Natural killer cell (primary cell): Measurements from ENCODE around the gene CLPX. TPM values are rescaled to one million over a fixed set of nuclear protein-coding genes. Genes with fewer than 3 reads are reported as not detected.

Source experiments
- ATAC-seq, 3 donors: fragments of 150-1000 bp in 2 of 3; fragments of 200-7000 bp in 1 of 3; cut with Tn5 transposase; 1 replicate in 1 of 3; 2 replicates in 2 of 3; pipeline ENCODE4 v1.10.0; 2021; ENCODE audit warnings: mild to moderate bottlenecking in 2 of 3, moderate library complexity in 2 of 3
- DNase-seq, 2 donors: peaks; one replicate each; pipeline versions ENCODE4 v3.0.0 to v3.0.0-alpha.2; 2013 to 2021; ENCODE audit warnings: mixed read lengths in 1 of 2
- H3K27ac ChIP-seq: one replicate; pipeline ENCODE4 v1.5.1; 2013; ENCODE audit warnings: mild to moderate bottlenecking, low read length
- H3K27me3 ChIP-seq: one replicate; pipeline ENCODE4 v1.6.1; 2013; ENCODE audit warnings: low read length; ENCODE audit not compliant: control insufficient read depth, insufficient read depth
- H3K36me3 ChIP-seq: one replicate; pipeline ENCODE4 v1.6.1; 2013; ENCODE audit warnings: low read length; ENCODE audit not compliant: control insufficient read depth, insufficient read depth
- H3K4me1 ChIP-seq: one replicate; pipeline ENCODE4 v1.6.1; 2013; ENCODE audit warnings: low read length; ENCODE audit not compliant: control insufficient read depth, insufficient read depth
- H3K4me3 ChIP-seq: one replicate; pipeline ENCODE4 v1.5.1; 2013; ENCODE audit warnings: low read length
- H3K9me3 ChIP-seq: one replicate; pipeline ENCODE4 v1.6.1; 2013; ENCODE audit warnings: low read length; ENCODE audit not compliant: control insufficient read depth, insufficient read depth
- H3K27ac Mint-ChIP-seq, 2 donors: one replicate each; pipeline ENCODE4 v1.8.0; 2022; ENCODE audit warnings: mild to moderate bottlenecking in 2 of 2, mixed read lengths in 2 of 2, moderate library complexity in 1 of 2
- H3K27me3 Mint-ChIP-seq, 2 donors: one replicate each; pipeline ENCODE4 v1.8.0; 2022; ENCODE audit warnings: low read depth in 2 of 2, mixed read lengths in 2 of 2
- H3K36me3 Mint-ChIP-seq: one replicate; pipeline ENCODE4 v1.8.0; 2022; ENCODE audit warnings: mixed read lengths
- H3K4me1 Mint-ChIP-seq, 2 donors: one replicate each; pipeline ENCODE4 v1.8.0; 2022; ENCODE audit warnings: mixed read lengths in 2 of 2
- H3K4me3 Mint-ChIP-seq: one replicate; pipeline ENCODE4 v1.8.0; 2022; ENCODE audit warnings: mild to moderate bottlenecking, moderate library complexity, mixed read lengths
- H3K9me3 Mint-ChIP-seq, 2 donors: one replicate each; pipeline ENCODE4 v1.8.0; 2022; ENCODE audit warnings: mixed read lengths in 2 of 2
- WGBS: methylation state at CpG from one replicate; pipeline ENCODE4 v1.1.7; 2013; ENCODE audit warnings: missing lambda C conversion rate; ENCODE audit not compliant: insufficient coverage; 5-methylcytosine and 5-hydroxymethylcytosine counted together
- intact Hi-C: fragments of 100-400 bp; cut with micrococcal nuclease; formaldehyde crosslinking; loops from one replicate; pipeline ENCODE4 v1.14.2; 2022
- total RNA-seq, 4 donors: library from RNA; stranded (reverse); fragments of 120-200 nt in 1 of 4; gene quantifications; one replicate each; pipeline versions ENCODE4 v1.2.3 to v1.2.4, GENCODE V29; 2013 to 2022
- TF ChIP-seq, protein P1 (sequence below): fragments of 200-600 bp; IDR thresholded peaks from one replicate; pipeline ENCODE4 v1.8.0; 2022; ENCODE audit warnings: antibody characterized with exemption

Gene CLPX
- total RNA-seq, 3 donors from 2014 or later (not counting 1 experiment from before 2014, with no cell fraction given): 35.4 to 39.9 (median 38.2) TPM

DNA sequence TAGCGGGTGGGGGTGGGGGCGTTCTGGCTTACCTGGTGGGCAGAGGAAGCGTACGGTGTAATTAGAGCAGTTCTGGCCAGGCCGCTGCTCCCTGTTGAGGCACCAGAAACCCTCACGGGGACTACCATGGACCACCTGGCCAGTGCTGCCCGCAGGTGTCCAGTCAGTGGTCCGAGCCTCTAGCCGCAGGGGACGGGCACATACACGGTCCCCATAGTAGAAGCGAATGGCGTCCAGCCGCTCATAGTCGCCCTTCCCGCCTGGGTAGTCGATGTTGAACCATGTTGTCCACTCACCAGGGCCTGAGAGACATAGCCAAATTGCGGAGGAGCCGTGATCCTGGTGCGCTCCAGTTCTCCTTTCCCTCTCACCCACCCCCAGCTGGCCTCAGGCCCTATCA, 21.6 kb upstream of the CLPX start:
- Histone ChIP-seq H3K27ac (no peak overlapping the region), H3K36me3 (no peaks in the 10 kb centered on the region), H3K9me3 (no peaks in the 10 kb centered on the region), H3K27me3 (no peaks in the 10 kb centered on the region), H3K4me1 (no peaks in the 10 kb centered on the region), H3K4me3 (no peak overlapping the region)
- Mint-ChIP-seq H3K4me3 (no peak overlapping the region), H3K27me3 (no peaks in the 10 kb centered on the region), H3K36me3 (no peaks in the 10 kb centered on the region), H3K9me3 (no peaks in the 10 kb centered on the region), H3K27ac (no peak overlapping the region), H3K4me1 (no peaks in the 10 kb centered on the region)
- intact Hi-C loops: no loop called here
- TF ChIP-seq, protein P1, sequence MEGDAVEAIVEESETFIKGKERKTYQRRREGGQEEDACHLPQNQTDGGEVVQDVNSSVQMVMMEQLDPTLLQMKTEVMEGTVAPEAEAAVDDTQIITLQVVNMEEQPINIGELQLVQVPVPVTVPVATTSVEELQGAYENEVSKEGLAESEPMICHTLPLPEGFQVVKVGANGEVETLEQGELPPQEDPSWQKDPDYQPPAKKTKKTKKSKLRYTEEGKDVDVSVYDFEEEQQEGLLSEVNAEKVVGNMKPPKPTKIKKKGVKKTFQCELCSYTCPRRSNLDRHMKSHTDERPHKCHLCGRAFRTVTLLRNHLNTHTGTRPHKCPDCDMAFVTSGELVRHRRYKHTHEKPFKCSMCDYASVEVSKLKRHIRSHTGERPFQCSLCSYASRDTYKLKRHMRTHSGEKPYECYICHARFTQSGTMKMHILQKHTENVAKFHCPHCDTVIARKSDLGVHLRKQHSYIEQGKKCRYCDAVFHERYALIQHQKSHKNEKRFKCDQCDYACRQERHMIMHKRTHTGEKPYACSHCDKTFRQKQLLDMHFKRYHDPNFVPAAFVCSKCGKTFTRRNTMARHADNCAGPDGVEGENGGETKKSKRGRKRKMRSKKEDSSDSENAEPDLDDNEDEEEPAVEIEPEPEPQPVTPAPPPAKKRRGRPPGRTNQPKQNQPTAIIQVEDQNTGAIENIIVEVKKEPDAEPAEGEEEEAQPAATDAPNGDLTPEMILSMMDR: no peak
- ATAC-seq (no peak), DNase-seq (no peak)
- 94% methylated on average over 20 of the region's 20 CpGs for WGBS

DNA sequence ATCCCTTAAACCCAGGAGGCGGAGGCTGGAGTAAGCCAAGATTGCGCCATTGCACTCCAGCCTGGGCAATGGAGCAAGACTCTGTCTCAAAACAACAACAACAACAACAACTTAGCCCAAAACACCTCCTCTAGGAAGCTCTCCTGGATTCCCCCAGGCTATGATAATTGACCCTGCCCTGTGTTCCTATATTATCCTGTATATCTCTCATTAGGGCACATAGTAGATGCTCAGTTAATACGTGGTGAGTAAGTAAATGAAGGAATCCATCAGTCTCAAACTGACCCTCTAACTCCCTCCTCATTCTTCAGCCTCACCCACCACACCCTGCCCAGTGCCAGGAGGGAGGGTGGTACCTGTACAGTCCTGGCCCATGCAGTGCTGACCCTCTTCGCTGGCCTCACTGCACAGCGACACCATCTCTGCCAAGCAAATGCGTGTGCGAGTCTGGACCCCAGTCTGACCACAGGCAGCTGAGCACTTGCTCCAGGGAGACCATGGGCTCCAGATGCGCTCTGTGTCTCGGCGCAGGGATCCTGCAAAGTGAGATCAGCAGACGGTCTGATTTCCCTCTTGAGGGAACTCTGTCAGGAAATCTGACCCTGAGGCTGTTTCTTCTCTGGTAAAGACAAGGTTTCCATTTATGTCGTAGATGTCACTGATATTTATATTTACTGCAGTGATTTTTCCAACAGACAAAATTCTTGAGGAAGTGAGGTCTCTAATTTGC, 20.0 kb upstream of the CLPX start:
- Histone ChIP-seq H3K27me3 (no peaks in the 10 kb centered on the region), H3K4me3 (no peak overlapping the region), H3K27ac (no peak overlapping the region), H3K9me3 (no peaks in the 10 kb centered on the region), H3K36me3 (no peaks in the 10 kb centered on the region), H3K4me1 (no peaks in the 10 kb centered on the region)
- H3K27ac Mint-ChIP-seq: no peak overlapping the region
- no peaks in the 10 kb centered on the region for H3K9me3 Mint-ChIP-seq
- DNase-seq (no peak), ATAC-seq (no peak)
- TF ChIP-seq, protein P1: no peak
- no peaks in the 10 kb centered on the region for H3K27me3 Mint-ChIP-seq
- no peak overlapping the region for H3K4me3 Mint-ChIP-seq
- 92% methylated on average over 11 of the region's 12 CpGs for WGBS
- intact Hi-C loops: no loop called here
- no peaks in the 10 kb centered on the region for H3K4me1 Mint-ChIP-seq
- H3K36me3 Mint-ChIP-seq: no peaks in the 10 kb centered on the region

DNA sequence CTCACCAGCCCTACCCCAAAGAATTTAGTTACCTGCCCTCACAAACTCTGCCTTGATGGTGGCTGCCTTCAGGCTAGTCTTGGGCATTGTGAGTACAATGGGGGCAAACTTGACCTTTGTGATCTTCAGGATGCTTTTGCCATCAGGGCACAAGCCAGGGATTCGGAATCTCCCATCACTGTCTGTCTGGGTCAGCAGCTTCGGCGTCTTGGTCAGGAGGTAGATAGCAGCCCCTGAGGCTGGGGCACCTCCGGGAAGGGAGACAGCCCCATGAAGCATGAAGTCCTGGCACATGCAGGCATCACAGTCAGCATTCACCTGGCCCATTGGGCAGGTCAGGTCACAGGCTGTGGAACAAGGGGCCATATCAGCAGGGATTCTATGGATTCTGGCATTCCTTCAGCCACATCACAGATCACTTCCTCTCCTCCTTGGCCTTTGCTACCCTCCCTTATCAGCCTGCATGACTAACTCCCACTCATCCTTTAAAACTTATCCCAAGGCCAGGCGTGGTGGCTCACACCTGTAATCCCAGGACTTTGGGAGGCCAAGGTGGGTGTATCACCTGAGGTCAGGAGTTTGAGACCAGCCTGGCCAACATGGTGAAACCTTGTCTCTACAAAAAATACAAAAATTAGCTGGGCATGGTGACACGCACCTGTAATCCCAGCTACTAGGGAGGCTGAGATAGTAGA, 19.2 kb upstream of the CLPX start:
- Mint-ChIP-seq H3K36me3 (no peaks in the 10 kb centered on the region), H3K27ac (no peak overlapping the region), H3K27me3 (no peaks in the 10 kb centered on the region), H3K4me1 (no peaks in the 10 kb centered on the region), H3K4me3 (no peak overlapping the region), H3K9me3 (no peaks in the 10 kb centered on the region)
- Histone ChIP-seq H3K27ac (no peak overlapping the region), H3K4me3 (no peak overlapping the region), H3K27me3 (no peaks in the 10 kb centered on the region), H3K9me3 (no peaks in the 10 kb centered on the region), H3K4me1 (no peaks in the 10 kb centered on the region), H3K36me3 (no peaks in the 10 kb centered on the region)
- TF ChIP-seq, protein P1: no peak
- WGBS: 88% methylated on average over 6 of the region's 6 CpGs
- DNase-seq (no peak), ATAC-seq (no peak)
- intact Hi-C loops: no loop called here
